Neutrophil (primary cell): ENCODE measurements around the gene ZNF18.

Source experiments
- H3K27ac ChIP-seq: fragments of 200-600 bp; sonication (generic); 2 replicates; pipeline ENCODE4 v1.5.1; 2016; ENCODE audit warnings: mild to moderate bottlenecking, moderate library complexity
- H3K27me3 ChIP-seq: fragments of 200-600 bp; sonication (generic); 2 replicates; pipeline ENCODE4 v1.6.0; 2016; ENCODE audit warnings: mild to moderate bottlenecking
- H3K36me3 ChIP-seq: fragments of 200-600 bp; sonication (generic); 2 replicates; pipeline ENCODE4 v1.5.1; 2017
- H3K4me1 ChIP-seq, 2 experiments: fragments of 200-600 bp in 1 of 2; sonication (generic) in 1 of 2; 1 replicate in 1 of 2; 2 replicates in 1 of 2; pipeline versions ENCODE4 v1.5.1 to v1.6.1; 2013 to 2016; ENCODE audit warnings: low read depth in 1 of 2, low read length in 1 of 2, mild to moderate bottlenecking in 1 of 2, moderate library complexity in 1 of 2; ENCODE audit not compliant: control insufficient read depth in 1 of 2, insufficient read depth in 1 of 2
- H3K4me3 ChIP-seq, 2 experiments: fragments of 200-600 bp in 1 of 2; sonication (generic) in 1 of 2; 1 replicate in 1 of 2; 2 replicates in 1 of 2; pipeline ENCODE4 v1.5.1; 2013 to 2016; ENCODE audit warnings: low read depth in 1 of 2, low read length in 1 of 2, mild to moderate bottlenecking in 1 of 2, moderate library complexity in 1 of 2
- H3K9me3 ChIP-seq: fragments of 200-600 bp; sonication (generic); 2 replicates; pipeline ENCODE4 v1.5.1; 2016
- TF ChIP-seq, protein P1 (sequence below): fragments of 200-600 bp; sonication (generic); IDR thresholded peaks from 2 replicates; pipeline ENCODE4 v1.5.1; 2016; ENCODE audit warnings: antibody characterized with exemption

Gene ZNF18

GRCh38 chr17:12037970-12038369 lies 40.7 kb upstream of the ZNF18 start:
- H3K4me1 ChIP-seq = no peaks in the 10 kb centered on the region
- TF ChIP-seq, protein P1, sequence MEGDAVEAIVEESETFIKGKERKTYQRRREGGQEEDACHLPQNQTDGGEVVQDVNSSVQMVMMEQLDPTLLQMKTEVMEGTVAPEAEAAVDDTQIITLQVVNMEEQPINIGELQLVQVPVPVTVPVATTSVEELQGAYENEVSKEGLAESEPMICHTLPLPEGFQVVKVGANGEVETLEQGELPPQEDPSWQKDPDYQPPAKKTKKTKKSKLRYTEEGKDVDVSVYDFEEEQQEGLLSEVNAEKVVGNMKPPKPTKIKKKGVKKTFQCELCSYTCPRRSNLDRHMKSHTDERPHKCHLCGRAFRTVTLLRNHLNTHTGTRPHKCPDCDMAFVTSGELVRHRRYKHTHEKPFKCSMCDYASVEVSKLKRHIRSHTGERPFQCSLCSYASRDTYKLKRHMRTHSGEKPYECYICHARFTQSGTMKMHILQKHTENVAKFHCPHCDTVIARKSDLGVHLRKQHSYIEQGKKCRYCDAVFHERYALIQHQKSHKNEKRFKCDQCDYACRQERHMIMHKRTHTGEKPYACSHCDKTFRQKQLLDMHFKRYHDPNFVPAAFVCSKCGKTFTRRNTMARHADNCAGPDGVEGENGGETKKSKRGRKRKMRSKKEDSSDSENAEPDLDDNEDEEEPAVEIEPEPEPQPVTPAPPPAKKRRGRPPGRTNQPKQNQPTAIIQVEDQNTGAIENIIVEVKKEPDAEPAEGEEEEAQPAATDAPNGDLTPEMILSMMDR = no peak

DNA sequence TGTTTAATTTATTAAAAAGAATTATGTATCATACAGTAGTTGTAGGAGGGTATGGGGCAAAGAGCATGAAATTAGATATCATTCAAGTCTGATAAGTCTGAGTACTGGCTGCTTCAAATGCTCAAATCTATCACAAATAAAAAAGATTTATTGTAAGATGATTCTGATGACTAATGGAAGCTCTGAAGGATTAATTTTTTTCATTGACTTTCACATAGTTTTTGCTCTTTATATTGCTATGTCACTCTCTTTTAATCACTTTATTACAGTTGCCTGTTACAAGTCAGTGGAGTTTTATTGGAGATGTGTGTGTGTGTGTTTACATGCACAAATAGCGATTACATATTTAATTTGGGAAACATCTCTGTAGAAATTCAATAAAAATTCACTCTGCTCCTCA lies 38.4 kb upstream of the ZNF18 start:
- H3K27ac ChIP-seq = no peak overlapping the region
- peaks cover 0 to 7% of the 10 kb centered on the region in 2 experiments for H3K4me1 ChIP-seq
- H3K36me3 ChIP-seq = no peaks in the 10 kb centered on the region
- no peak overlapping the region for H3K4me3 ChIP-seq
- no peaks in the 10 kb centered on the region for H3K9me3 ChIP-seq
- TF ChIP-seq, protein P1 = no peak
- H3K27me3 ChIP-seq = no peaks in the 10 kb centered on the region

More at GRCh38 chr17:12037970-12038369, 40.7 kb upstream of the ZNF18 start:
- H3K36me3 ChIP-seq = no peaks in the 10 kb centered on the region
- no peak overlapping the region for H3K27ac ChIP-seq
- H3K27me3 ChIP-seq = no peaks in the 10 kb centered on the region
- no peak overlapping the region for H3K4me3 ChIP-seq
- H3K9me3 ChIP-seq = no peaks in the 10 kb centered on the region

GRCh38 chr17:12034538-12034937 lies 37.3 kb upstream of the ZNF18 start:
- Histone ChIP-seq H3K27me3 (no peaks in the 10 kb centered on the region), H3K36me3 (no peaks in the 10 kb centered on the region), H3K27ac (no peak overlapping the region), H3K9me3 (no peaks in the 10 kb centered on the region), H3K4me3 (no peak overlapping the region), H3K4me1 (peaks cover 0 to 7% of the 10 kb centered on the region in 2 experiments)
- TF ChIP-seq, protein P1 = no peak

DNA sequence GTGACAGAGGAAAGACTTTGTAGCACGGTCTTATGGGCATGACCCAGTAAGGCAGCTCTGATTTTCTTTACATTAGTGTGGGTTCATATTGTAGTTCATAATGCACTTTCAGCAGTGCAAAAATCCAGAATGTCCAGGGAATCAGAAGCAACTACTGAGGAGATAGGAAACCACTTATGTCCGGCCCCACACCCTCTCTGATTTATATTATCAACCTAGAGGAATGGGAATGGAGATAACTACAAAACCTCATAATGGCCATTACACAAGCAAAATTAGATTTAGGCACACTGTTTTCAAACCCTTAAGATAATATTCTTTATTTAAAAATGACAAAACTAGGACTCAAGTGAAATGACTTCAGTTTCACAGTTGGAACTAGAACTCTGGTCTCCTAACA lies 31.3 kb upstream of the ZNF18 start:
- H3K27me3 ChIP-seq = no peaks in the 10 kb centered on the region
- H3K36me3 ChIP-seq = no peaks in the 10 kb centered on the region

DNA sequence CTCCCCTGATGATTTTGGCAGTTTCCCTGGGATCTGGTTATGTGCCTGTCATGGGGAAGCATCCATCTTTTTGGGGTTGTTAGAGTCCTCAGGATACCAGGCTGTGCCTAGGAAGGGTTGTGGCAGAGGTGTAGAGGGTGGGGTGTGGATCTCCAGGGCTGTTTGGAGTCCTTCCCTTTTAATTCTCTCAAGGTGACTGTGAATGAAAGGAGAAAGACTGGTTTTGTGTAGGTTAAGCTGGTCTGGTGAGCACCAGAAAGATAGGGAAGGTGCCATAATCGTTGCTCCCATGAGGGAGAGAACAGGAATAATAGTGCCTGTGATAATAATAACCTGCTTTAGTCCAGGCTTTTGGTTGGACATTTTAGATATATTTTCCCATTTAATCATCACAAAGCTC lies 30.4 kb upstream of the ZNF18 start:
- Histone ChIP-seq H3K27ac (no peak overlapping the region), H3K9me3 (no peaks in the 10 kb centered on the region), H3K4me3 (no peak overlapping the region), H3K4me1 (peaks cover 4 to 10% of the 10 kb centered on the region in 2 experiments), H3K36me3 (no peaks in the 10 kb centered on the region), H3K27me3 (no peaks in the 10 kb centered on the region)
- TF ChIP-seq, protein P1 = no peak

More for the DNA sequence above, 31.3 kb upstream of the ZNF18 start:
- TF ChIP-seq, protein P1 = no peak
- Histone ChIP-seq H3K4me1 (peaks cover 0 to 7% of the 10 kb centered on the region in 2 experiments), H3K4me3 (no peak overlapping the region), H3K9me3 (no peaks in the 10 kb centered on the region), H3K27ac (no peak overlapping the region)

DNA sequence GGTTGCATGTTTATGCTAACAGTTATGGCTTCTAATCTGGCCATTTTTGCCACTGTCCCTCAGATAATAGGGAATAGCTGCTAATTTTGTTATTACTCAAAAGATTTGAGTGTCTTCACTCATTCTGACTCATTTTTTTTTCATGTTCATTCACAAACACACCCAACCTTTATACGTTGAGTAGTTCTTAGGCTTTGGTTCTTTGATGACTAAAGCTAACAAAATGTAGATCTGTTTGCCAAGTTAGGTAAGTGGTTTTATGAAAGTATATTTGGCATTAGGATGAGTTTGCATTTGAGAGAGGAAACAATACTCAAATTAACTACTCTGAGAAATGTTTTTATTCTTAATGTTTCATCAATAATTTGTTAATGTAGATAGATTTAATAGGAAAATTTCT lies 27.1 kb upstream of the ZNF18 start:
- no peak overlapping the region for H3K4me3 ChIP-seq
- peaks cover 11% of the 10 kb centered on the region for H3K27me3 ChIP-seq
- H3K9me3 ChIP-seq = no peaks in the 10 kb centered on the region
- H3K36me3 ChIP-seq = no peaks in the 10 kb centered on the region
- no peak overlapping the region for H3K27ac ChIP-seq
- H3K4me1 ChIP-seq = peaks cover 20 to 21% of the 10 kb centered on the region in 2 experiments
- TF ChIP-seq, protein P1 = no peak
